Measurements from ENCODE around the gene IRX5. TPM values are rescaled to one million over a fixed set of nuclear protein-coding genes. Genes with fewer than 3 reads are reported as not detected.

Gene IRX5
- total and polyA plus RNA-seq, 4 donors: not detected

- Histone ChIP-seq H3K4me1 (ENCODE audit: control insufficient read depth in 4 of 4, insufficient read depth in 4 of 4, low read length in 3 of 4) (no peaks in the 10 kb centered on the region), H3K4me3 (ENCODE audit: low read depth in 1 of 3, low read length in 3 of 3) (no peak overlapping the region), H3K9ac (ENCODE audit: low read depth in 1 of 2, low read length in 2 of 2) (no peak overlapping the region), H3K27ac (ENCODE audit: low read depth in 1 of 2, low read length in 2 of 2) (no peak overlapping the region), H3K9me3 (ENCODE audit: control insufficient read depth in 4 of 4, low read length in 3 of 4) (no peaks in the 10 kb centered on the region), H3K36me3 (ENCODE audit: control insufficient read depth in 4 of 4, insufficient read depth in 3 of 4, low read depth in 1 of 4, low read length in 3 of 4) (no peaks in the 10 kb centered on the region), H3K27me3 (ENCODE audit: control insufficient read depth in 4 of 4, insufficient read depth in 4 of 4, low read length in 3 of 4) (peaks cover 0 to 2% (median 0%) of the 10 kb centered on the region in 4 donors)
- TF ChIP-seq HNF4G (IDR thresholded peaks at IDR 0.05) (no peak), YY1 (IDR thresholded peaks at IDR 0.05) (no peak), ZBTB33 (IDR thresholded peaks at IDR 0.05) (no peak), JUND (IDR thresholded peaks at IDR 0.05) (no peak), HNF4A (conservative IDR thresholded peaks at IDR 0.05) (no peak), TAF1 (conservative IDR thresholded peaks at IDR 0.05) (no peak), NR2F2 (IDR thresholded peaks at IDR 0.05) (no peak)
- TF ChIP-seq, protein P1, sequence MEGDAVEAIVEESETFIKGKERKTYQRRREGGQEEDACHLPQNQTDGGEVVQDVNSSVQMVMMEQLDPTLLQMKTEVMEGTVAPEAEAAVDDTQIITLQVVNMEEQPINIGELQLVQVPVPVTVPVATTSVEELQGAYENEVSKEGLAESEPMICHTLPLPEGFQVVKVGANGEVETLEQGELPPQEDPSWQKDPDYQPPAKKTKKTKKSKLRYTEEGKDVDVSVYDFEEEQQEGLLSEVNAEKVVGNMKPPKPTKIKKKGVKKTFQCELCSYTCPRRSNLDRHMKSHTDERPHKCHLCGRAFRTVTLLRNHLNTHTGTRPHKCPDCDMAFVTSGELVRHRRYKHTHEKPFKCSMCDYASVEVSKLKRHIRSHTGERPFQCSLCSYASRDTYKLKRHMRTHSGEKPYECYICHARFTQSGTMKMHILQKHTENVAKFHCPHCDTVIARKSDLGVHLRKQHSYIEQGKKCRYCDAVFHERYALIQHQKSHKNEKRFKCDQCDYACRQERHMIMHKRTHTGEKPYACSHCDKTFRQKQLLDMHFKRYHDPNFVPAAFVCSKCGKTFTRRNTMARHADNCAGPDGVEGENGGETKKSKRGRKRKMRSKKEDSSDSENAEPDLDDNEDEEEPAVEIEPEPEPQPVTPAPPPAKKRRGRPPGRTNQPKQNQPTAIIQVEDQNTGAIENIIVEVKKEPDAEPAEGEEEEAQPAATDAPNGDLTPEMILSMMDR (IDR thresholded peaks at IDR 0.05; ENCODE audit: low read depth, low read length, missing input control): no peak
- DNase-seq (ENCODE audit: low spot score): no peak
- 76% methylated on average over 2 of the region's 2 CpGs for WGBS
Measured at GRCh38 chr16:54962045-54962444, 31.4 kb downstream of the IRX5 start.

GRCh38 chr16:54964239-54964638 lies 33.6 kb downstream of the IRX5 start:
- Histone ChIP-seq H3K9me3 (ENCODE audit: control insufficient read depth in 4 of 4, low read length in 3 of 4) (no peaks in the 10 kb centered on the region), H3K36me3 (ENCODE audit: control insufficient read depth in 4 of 4, insufficient read depth in 3 of 4, low read depth in 1 of 4, low read length in 3 of 4) (no peaks in the 10 kb centered on the region), H3K9ac (ENCODE audit: low read depth in 1 of 2, low read length in 2 of 2) (no peak overlapping the region), H3K27me3 (ENCODE audit: control insufficient read depth in 4 of 4, insufficient read depth in 4 of 4, low read length in 3 of 4) (no peaks in the 10 kb centered on the region), H3K4me3 (ENCODE audit: low read depth in 1 of 3, low read length in 3 of 3) (no peak overlapping the region), H3K27ac (ENCODE audit: low read depth in 1 of 2, low read length in 2 of 2) (no peak overlapping the region), H3K4me1 (ENCODE audit: control insufficient read depth in 4 of 4, insufficient read depth in 4 of 4, low read length in 3 of 4) (no peaks in the 10 kb centered on the region)
- 89% methylated on average over 5 of the region's 5 CpGs for WGBS
- TF ChIP-seq JUND (IDR thresholded peaks at IDR 0.05) (no peak), TAF1 (conservative IDR thresholded peaks at IDR 0.05) (no peak), SP1 (IDR thresholded peaks at IDR 0.05) (no peak), HNF4A (conservative IDR thresholded peaks at IDR 0.05) (no peak)
- no peak for DNase-seq (ENCODE audit: low spot score)

DNA sequence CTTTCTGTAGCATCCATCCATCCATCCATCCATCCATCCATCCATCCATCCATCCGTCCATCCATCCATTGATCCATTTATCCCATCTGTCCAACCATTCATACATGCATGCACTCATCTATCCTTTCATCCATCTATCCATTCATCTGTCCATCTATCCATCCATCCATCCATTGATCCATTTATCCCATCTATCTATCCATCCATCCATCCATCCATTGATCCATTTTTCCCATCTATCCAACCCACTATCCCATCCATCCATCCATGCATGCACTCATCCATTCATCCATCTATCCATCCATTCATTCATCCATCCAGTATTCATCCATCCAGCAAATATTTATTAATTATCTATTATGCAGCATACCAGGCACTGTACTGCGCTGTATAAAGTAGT lies 34.8 kb downstream of the IRX5 start:
- H3K4me3 ChIP-seq (ENCODE audit: low read depth in 1 of 3, low read length in 3 of 3): no peak overlapping the region
- DNase-seq (ENCODE audit: low spot score): no peak
- TF ChIP-seq ATF3 (IDR thresholded peaks at IDR 0.05) (no peak), FOXA1 (IDR thresholded peaks at IDR 0.05) (no peak), FOXA2 (IDR thresholded peaks at IDR 0.05) (no peak), HNF4A (conservative IDR thresholded peaks at IDR 0.05) (no peak), ZBTB33 (IDR thresholded peaks at IDR 0.05) (no peak), RAD21 (IDR thresholded peaks at IDR 0.05) (no peak), YY1 (IDR thresholded peaks at IDR 0.05) (no peak), EGR1 (IDR thresholded peaks at IDR 0.05; ENCODE audit: low read depth in 2 of 2) (no peak), JUND (IDR thresholded peaks at IDR 0.05) (no peak), RXRA (IDR thresholded peaks at IDR 0.05) (no peak), TAF1 (conservative IDR thresholded peaks at IDR 0.05) (no peak)
- TF ChIP-seq, protein P1 (IDR thresholded peaks at IDR 0.05; ENCODE audit: low read depth, low read length, missing input control): no peak
- TF ChIP-seq, protein P2, sequence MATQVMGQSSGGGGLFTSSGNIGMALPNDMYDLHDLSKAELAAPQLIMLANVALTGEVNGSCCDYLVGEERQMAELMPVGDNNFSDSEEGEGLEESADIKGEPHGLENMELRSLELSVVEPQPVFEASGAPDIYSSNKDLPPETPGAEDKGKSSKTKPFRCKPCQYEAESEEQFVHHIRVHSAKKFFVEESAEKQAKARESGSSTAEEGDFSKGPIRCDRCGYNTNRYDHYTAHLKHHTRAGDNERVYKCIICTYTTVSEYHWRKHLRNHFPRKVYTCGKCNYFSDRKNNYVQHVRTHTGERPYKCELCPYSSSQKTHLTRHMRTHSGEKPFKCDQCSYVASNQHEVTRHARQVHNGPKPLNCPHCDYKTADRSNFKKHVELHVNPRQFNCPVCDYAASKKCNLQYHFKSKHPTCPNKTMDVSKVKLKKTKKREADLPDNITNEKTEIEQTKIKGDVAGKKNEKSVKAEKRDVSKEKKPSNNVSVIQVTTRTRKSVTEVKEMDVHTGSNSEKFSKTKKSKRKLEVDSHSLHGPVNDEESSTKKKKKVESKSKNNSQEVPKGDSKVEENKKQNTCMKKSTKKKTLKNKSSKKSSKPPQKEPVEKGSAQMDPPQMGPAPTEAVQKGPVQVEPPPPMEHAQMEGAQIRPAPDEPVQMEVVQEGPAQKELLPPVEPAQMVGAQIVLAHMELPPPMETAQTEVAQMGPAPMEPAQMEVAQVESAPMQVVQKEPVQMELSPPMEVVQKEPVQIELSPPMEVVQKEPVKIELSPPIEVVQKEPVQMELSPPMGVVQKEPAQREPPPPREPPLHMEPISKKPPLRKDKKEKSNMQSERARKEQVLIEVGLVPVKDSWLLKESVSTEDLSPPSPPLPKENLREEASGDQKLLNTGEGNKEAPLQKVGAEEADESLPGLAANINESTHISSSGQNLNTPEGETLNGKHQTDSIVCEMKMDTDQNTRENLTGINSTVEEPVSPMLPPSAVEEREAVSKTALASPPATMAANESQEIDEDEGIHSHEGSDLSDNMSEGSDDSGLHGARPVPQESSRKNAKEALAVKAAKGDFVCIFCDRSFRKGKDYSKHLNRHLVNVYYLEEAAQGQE (IDR thresholded peaks at IDR 0.05): no peak
- no peaks in the 10 kb centered on the region for H3K9me3 ChIP-seq (ENCODE audit: control insufficient read depth in 4 of 4, low read length in 3 of 4)
- H3K27me3 ChIP-seq (ENCODE audit: control insufficient read depth in 4 of 4, insufficient read depth in 4 of 4, low read length in 3 of 4): no peaks in the 10 kb centered on the region
- H3K9ac ChIP-seq (ENCODE audit: low read depth in 1 of 2, low read length in 2 of 2): no peak overlapping the region
- H3K36me3 ChIP-seq (ENCODE audit: control insufficient read depth in 4 of 4, insufficient read depth in 3 of 4, low read depth in 1 of 4, low read length in 3 of 4): no peaks in the 10 kb centered on the region
- H3K4me1 ChIP-seq (ENCODE audit: control insufficient read depth in 4 of 4, insufficient read depth in 4 of 4, low read length in 3 of 4): no peaks in the 10 kb centered on the region
- H3K27ac ChIP-seq (ENCODE audit: low read depth in 1 of 2, low read length in 2 of 2): no peak overlapping the region
- 90% methylated on average over 2 of the region's 2 CpGs for WGBS

Data from liver (tissue), 9 donors.